GM15510 (cell line): Measurements from ENCODE around the gene TGM1.

Experiments
- POLR2A ChIP-seq: IDR thresholded peaks from 3 replicates; pipeline ENCODE4 v1.6.1; 2011; ENCODE audit warnings: borderline replicate concordance; ENCODE audit not compliant: insufficient read length; ENCODE audit errors: extremely low read depth

The TGM1 gene

GRCh38 chr14:24299255-24300191, 36.5 kb upstream of the TGM1 start, which contains the start of the genes DHRS1 and NOP9:
DHRS1 (minus strand) TSS chr14:24299780; CDS start chr14:24299106, 674 bp downstream.
NOP9 (plus strand) TSS chr14:24299850; CDS start chr14:24299955, 105 bp downstream.
- peak; percentile 66 for TF ChIP-seq POLR2A

GRCh38 chr14:24298892-24299254, 35.9 kb upstream of the TGM1 start:
- no peak for TF ChIP-seq POLR2A

- no peak for TF ChIP-seq POLR2A
Measured at GRCh38 chr14:24297190-24297964, 34.4 kb upstream of the TGM1 start.

GRCh38 chr14:24296341-24297157, 33.6 kb upstream of the TGM1 start:
- no peak for TF ChIP-seq POLR2A

- no peak for TF ChIP-seq POLR2A
Measured at GRCh38 chr14:24293525-24293924, 30.5 kb upstream of the TGM1 start.

GRCh38 chr14:24292118-24292807, 29.3 kb upstream of the TGM1 start:
- no peak for TF ChIP-seq POLR2A

- no peak for TF ChIP-seq POLR2A
Measured at GRCh38 chr14:24291446-24292117, 28.6 kb upstream of the TGM1 start.

GRCh38 chr14:24290746-24291145, 27.8 kb upstream of the TGM1 start:
- TF ChIP-seq POLR2A: no peak

- no peak for TF ChIP-seq POLR2A
Measured at GRCh38 chr14:24289649-24290280, 26.8 kb upstream of the TGM1 start.

GRCh38 chr14:24286996-24287395, 24.0 kb upstream of the TGM1 start:
- no peak for TF ChIP-seq POLR2A

- TF ChIP-seq POLR2A: no peak
Measured at GRCh38 chr14:24285351-24285750, 22.4 kb upstream of the TGM1 start.

- TF ChIP-seq POLR2A: no peak
Measured at GRCh38 chr14:24284501-24285035, 21.6 kb upstream of the TGM1 start.

- TF ChIP-seq POLR2A: no peak
Measured at GRCh38 chr14:24283796-24284460, 21.0 kb upstream of the TGM1 start.

- TF ChIP-seq POLR2A: no peak
Measured at GRCh38 chr14:24282736-24283135, 19.8 kb upstream of the TGM1 start.
